Neural cell (in vitro differentiated cells): Measurements from ENCODE around the gene APMAP.

Source experiments
- CTCF ChIP-seq: fragments of 450-650 bp; IDR thresholded peaks from 2 replicates; pipeline ENCODE4 v1.5.1; 2014; ENCODE audit warnings: antibody characterized with exemption, mild to moderate bottlenecking, moderate library complexity; ENCODE audit not compliant: poor library complexity, severe bottlenecking
- EP300 ChIP-seq: fragments of 450-650 bp; conservative IDR thresholded peaks from 2 replicates; pipeline ENCODE4 v1.6.1; 2014; ENCODE audit warnings: antibody characterized with exemption, mild to moderate bottlenecking, moderate library complexity; ENCODE audit not compliant: poor library complexity, severe bottlenecking
- EZH2 ChIP-seq: fragments of 200-600, 300-800 bp; shearing (Covaris generic), sonication (generic); IDR thresholded peaks from 2 replicates; pipeline ENCODE4 v1.6.1; 2014; ENCODE audit warnings: antibody characterized with exemption, low read length, borderline replicate concordance, mild to moderate bottlenecking; ENCODE audit not compliant: insufficient read depth, poor library complexity, severe bottlenecking
- POLR2AphosphoS5 ChIP-seq: IDR thresholded peaks from 2 replicates; pipeline ENCODE4 v1.6.1; 2012
- RAD21 ChIP-seq: fragments of 450-650 bp; conservative IDR thresholded peaks from 2 replicates; pipeline ENCODE4 v1.6.1; 2014; ENCODE audit warnings: antibody characterized with exemption, mild to moderate bottlenecking, moderate library complexity
- REST ChIP-seq: IDR thresholded peaks from 2 replicates; pipeline ENCODE4 v1.6.1; 2012; ENCODE audit warnings: borderline replicate concordance
- TAF1 ChIP-seq: IDR thresholded peaks from 2 replicates; pipeline ENCODE4 v1.6.1; 2012; ENCODE audit warnings: low read depth

GRCh38 chr20:24969186-24970029, 23.1 kb downstream of the APMAP start:
- TF ChIP-seq EZH2: no peak
- no peak for TF ChIP-seq TAF1
- TF ChIP-seq POLR2AphosphoS5: no peak
- no peak for TF ChIP-seq CTCF
- no peak for TF ChIP-seq REST
- TF ChIP-seq RAD21: no peak
- no peak for TF ChIP-seq EP300
